GM12878 (cell line): ENCODE measurements around the gene WRAP73.

ENCODE experiments used
- REST ChIP-seq: IDR thresholded peaks from 2 replicates; pipeline ENCODE4 v1.6.1; 2012; ENCODE audit warnings: mild to moderate bottlenecking, low read depth, low read length
- ZZZ3 ChIP-seq: IDR thresholded peaks from 2 replicates; pipeline ENCODE4 v1.6.1; 2011; ENCODE audit warnings: low read depth; ENCODE audit not compliant: control insufficient read depth, insufficient read length

DNA sequence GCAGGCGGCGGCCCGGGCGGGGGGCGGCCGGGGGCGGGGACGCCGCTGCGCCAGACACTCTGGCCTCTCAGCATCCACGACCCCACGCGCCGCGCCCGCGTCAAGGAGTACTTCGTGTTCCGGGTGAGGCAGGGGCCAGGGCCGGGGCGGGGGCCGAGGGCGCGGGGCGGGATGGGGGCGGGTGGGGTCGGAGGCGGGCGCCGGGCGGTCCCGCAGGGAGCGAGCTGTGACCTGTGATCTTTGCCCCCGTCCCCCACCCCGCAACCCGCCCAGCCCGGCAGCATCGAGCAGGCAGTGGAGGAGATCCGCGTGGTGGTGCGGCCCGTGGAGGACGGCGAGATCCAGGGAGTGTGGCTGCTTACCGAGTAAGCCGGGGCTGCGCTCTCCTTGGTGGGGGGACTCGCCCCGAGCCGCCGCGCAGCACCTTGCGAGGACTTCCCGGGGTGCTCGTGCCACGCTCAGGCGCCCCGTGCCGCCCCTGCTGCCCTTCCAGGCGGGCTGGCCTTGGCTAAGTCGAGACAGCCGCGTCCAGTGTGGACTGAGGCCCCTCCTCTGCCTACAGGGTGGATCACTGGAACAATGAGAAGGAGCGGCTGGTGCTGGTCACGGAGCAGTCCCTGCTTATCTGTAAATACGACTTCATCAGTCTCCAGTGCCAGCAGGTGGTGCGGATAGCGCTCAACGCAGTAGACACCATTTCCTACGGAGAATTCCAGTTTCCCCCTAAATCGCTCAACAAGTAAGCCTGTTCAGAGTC is 24.6 kb downstream of the WRAP73 start:
- TF ChIP-seq REST (no peak), ZZZ3 (no peak)
